B cell (primary cell): ENCODE data around the gene MGAT1. TPM values are rescaled to one million over a fixed set of nuclear protein-coding genes. Genes with fewer than 3 reads are reported as not detected.

Source experiments
- ATAC-seq: fragments of 200-7000 bp; cut with Tn5 transposase; one replicate; pipeline ENCODE4 v1.10.0; 2021; ENCODE audit warnings: low read depth, mild to moderate bottlenecking, moderate number of reproducible peaks, moderate library complexity
- CTCF ChIA-PET: fragments of 350-600 bp; sonication (Branson Sonifier 250); formaldehyde crosslinking; loops from one replicate; lab custom pipeline; 2021; ENCODE audit warnings: antibody characterized with exemption, inconsistent platforms; lab: Charles Lee
- POLR2A ChIA-PET: fragments of 350-600 bp; sonication (Branson Sonifier 250); formaldehyde crosslinking; loops from one replicate; lab custom pipeline; 2021; ENCODE audit warnings: antibody characterized with exemption; lab: Charles Lee
- DNase-seq: peaks from one replicate; pipeline ENCODE4 v3.0.0; 2013
- H2AFZ ChIP-seq: 2 replicates; pipeline ENCODE4 v1.6.1; 2012; ENCODE audit warnings: mild to moderate bottlenecking, low read depth, low read length; ENCODE audit not compliant: insufficient read depth, poor library complexity, severe bottlenecking
- H3K27ac ChIP-seq, 2 donors: 1 replicate in 1 of 2; 2 replicates in 1 of 2; pipeline ENCODE4 v1.5.1; 2012 to 2013; ENCODE audit warnings: low read length in 2 of 2, mild to moderate bottlenecking in 2 of 2, moderate library complexity in 1 of 2
- H3K27me3 ChIP-seq, 4 experiments: fragments of 200-600 bp in 1 of 4; sonication (generic) in 1 of 4; replicated peaks in 1 of 4; 1 replicate in 2 of 4; 2 replicates in 2 of 4; pipeline versions ENCODE4 v1.6.1 to v1.7.0; 2013 to 2016; ENCODE audit warnings: low read length in 3 of 4, mild to moderate bottlenecking in 2 of 4, mixed read lengths in 1 of 4, moderate library complexity in 1 of 4; ENCODE audit not compliant: insufficient read depth in 4 of 4, control insufficient read depth in 3 of 4; ENCODE audit errors: control extremely low read depth in 1 of 4
- H3K36me3 ChIP-seq, 2 experiments: replicated peaks in 1 of 2; 1 replicate in 1 of 2; 2 replicates in 1 of 2; pipeline versions ENCODE4 v1.6.1 to v1.7.1; 2013; ENCODE audit warnings: low read length in 1 of 2; ENCODE audit not compliant: insufficient read depth in 2 of 2, control insufficient read depth in 1 of 2; ENCODE audit errors: control extremely low read depth in 1 of 2, extremely low read depth in 1 of 2
- H3K4me1 ChIP-seq, 2 donors: fragments of 200-600 bp in 1 of 2; sonication (generic) in 1 of 2; 1 replicate in 1 of 2; 2 replicates in 1 of 2; pipeline versions ENCODE4 v1.5.1 to v1.6.1; 2013 to 2017; ENCODE audit warnings: low read length in 2 of 2; ENCODE audit not compliant: control insufficient read depth in 2 of 2, insufficient read depth in 2 of 2
- H3K4me2 ChIP-seq: replicated peaks from 2 replicates; pipeline ENCODE3; 2012; ENCODE audit warnings: mild to moderate bottlenecking, low read depth, low read length; ENCODE audit not compliant: poor library complexity, severe bottlenecking
- H3K4me3 ChIP-seq, 5 experiments: fragments of 200-600 bp in 1 of 5; sonication (generic) in 1 of 5; 1 replicate in 3 of 5; 2 replicates in 2 of 5; pipeline versions ENCODE4 v1.5.1 to v1.7.0; 2011 to 2016; ENCODE audit warnings: low read length in 4 of 5, mild to moderate bottlenecking in 4 of 5, low read depth in 2 of 5, control low read depth in 1 of 5, moderate library complexity in 1 of 5; ENCODE audit not compliant: insufficient read depth in 1 of 5; ENCODE audit errors: control extremely low read depth in 1 of 5, extremely low read depth in 1 of 5
- H3K79me2 ChIP-seq: fragments of 200-600 bp; sonication (generic); one replicate; pipeline ENCODE4 v1.6.0; 2016; ENCODE audit warnings: low read length; ENCODE audit not compliant: control insufficient read depth, insufficient read depth
- H3K9ac ChIP-seq: fragments of 200-600 bp; sonication (generic); 2 replicates; pipeline ENCODE4 v1.6.1; 2017; ENCODE audit warnings: mild to moderate bottlenecking, low read length, moderate library complexity
- H3K9me3 ChIP-seq, 3 donors: one replicate each; pipeline versions ENCODE4 v1.6.1 to v1.7.1; 2013; ENCODE audit warnings: low read length in 2 of 3; ENCODE audit not compliant: control insufficient read depth in 2 of 3, insufficient read depth in 1 of 3; ENCODE audit errors: control extremely low read depth in 1 of 3
- H4K20me1 ChIP-seq: 2 replicates; pipeline ENCODE4 v1.6.0; 2012; ENCODE audit warnings: mild to moderate bottlenecking, low read length; ENCODE audit not compliant: insufficient read depth, control insufficient read depth, poor library complexity, severe bottlenecking
- H3K27ac Mint-ChIP-seq: one replicate; pipeline ENCODE4 v1.8.0; 2021; ENCODE audit warnings: mixed read lengths
- H3K27me3 Mint-ChIP-seq: one replicate; pipeline ENCODE4 v1.8.0; 2021; ENCODE audit warnings: mixed read lengths
- H3K4me1 Mint-ChIP-seq: one replicate; pipeline ENCODE4 v1.8.0; 2021; ENCODE audit warnings: mixed read lengths
- H3K4me3 Mint-ChIP-seq: one replicate; pipeline ENCODE4 v1.8.0; 2021; ENCODE audit warnings: mixed read lengths
- H3K9me3 Mint-ChIP-seq: one replicate; pipeline ENCODE4 v1.8.0; 2022; ENCODE audit warnings: mixed read lengths; ENCODE audit not compliant: insufficient read depth
- EZH2 ChIP-seq: IDR thresholded peaks from 2 replicates; pipeline ENCODE4 v1.6.1; 2012; ENCODE audit warnings: borderline replicate concordance, low read depth, mild to moderate bottlenecking, moderate library complexity, low read length; ENCODE audit not compliant: insufficient read depth, poor library complexity, severe bottlenecking
- WGBS: methylation state at CpG from one replicate; pipeline ENCODE4 v1.1.5; 2013; ENCODE audit warnings: missing lambda C conversion rate; ENCODE audit not compliant: insufficient coverage; 5-methylcytosine and 5-hydroxymethylcytosine counted together
- intact Hi-C: fragments of 100-400 bp; cut with micrococcal nuclease; formaldehyde crosslinking; loops from one replicate; pipeline ENCODE4 v1.10.0; 2022
- polyA plus RNA-seq: library from polyadenylated mRNA; depleted of rRNA; stranded (reverse); fragments of >200 nt; gene quantifications from 2 replicates; pipeline ENCODE4 v1.2.3, GENCODE V29; 2012
- total RNA-seq, 2 donors: library from RNA; stranded (reverse); fragments of 120-200 nt in 1 of 2; gene quantifications; 1 replicate in 1 of 2; 2 replicates in 1 of 2; pipeline versions ENCODE4 v1.2.3 to v1.2.4, GENCODE V29; 2013 to 2022
- TF ChIP-seq, protein P1 (sequence below): fragments of 200-600 bp; IDR thresholded peaks from one replicate; pipeline ENCODE4 v1.8.0; 2022; ENCODE audit warnings: antibody characterized with exemption, mild to moderate bottlenecking

MGAT1 gene
- total and polyA plus RNA-seq, 2 donors (not counting 1 experiment from before 2014, with no cell fraction given), result 81.2 to 140 TPM

DNA sequence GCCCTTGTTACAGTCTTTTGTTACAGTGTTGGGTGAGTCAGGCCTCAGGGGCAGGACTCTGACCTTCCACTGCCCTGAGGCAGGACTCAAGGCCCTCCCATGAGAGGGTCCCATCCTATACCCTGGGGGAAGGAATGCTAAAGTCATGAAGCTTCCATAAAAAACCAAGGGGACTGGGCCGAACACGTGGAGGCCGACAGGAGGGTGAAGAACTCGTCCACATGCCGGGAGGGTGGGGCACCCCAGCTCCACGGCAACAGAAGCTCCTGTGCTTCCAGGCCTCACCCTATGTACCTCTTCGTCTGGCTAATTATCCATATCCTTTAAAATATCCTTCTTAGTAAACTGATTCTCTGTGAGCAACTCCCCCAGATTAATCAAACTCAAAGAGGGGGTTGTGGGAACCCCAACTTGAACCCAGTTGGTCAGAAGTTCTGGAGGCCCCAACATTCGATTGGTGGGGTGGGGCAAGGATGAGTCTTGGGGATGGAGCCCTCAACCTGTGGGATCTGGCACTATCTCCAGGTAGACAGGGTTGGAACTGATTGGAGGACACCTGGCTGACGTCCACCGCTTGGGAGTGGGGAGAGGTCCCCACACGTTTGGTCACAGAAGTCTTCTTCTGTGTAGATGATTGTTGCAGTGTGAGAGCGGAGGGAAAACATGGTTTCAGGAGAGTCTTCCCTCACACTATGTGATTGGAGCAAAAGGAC is 19.1 kb downstream of the MGAT1 start:
- Histone ChIP-seq H3K4me3 (no peak overlapping the region), H3K36me3 (peaks cover 1 to 6% of the 10 kb centered on the region in 2 experiments), H4K20me1 (peaks cover 48% of the 10 kb centered on the region), H3K4me2 (no peak overlapping the region), H3K9me3 (no peaks in the 10 kb centered on the region), H3K27me3 (no peaks in the 10 kb centered on the region), H3K4me1 (no peaks in the 10 kb centered on the region), H3K27ac (no peak overlapping the region), H3K9ac (no peak overlapping the region), H2AFZ (no peak overlapping the region), H3K79me2 (peaks cover 5% of the 10 kb centered on the region)
- ATAC-seq (no peak), DNase-seq (no peak)
- intact Hi-C loops, result loop anchor here (1.0 to 10.0 kb wide), 7 partner anchors 19 to 389 kb away; partner anchors contain the start of genes MGAT1 and ZFP62
- Mint-ChIP-seq H3K4me3 (no peak overlapping the region), H3K27ac (no peak overlapping the region), H3K27me3 (no peaks in the 10 kb centered on the region), H3K9me3 (no peaks in the 10 kb centered on the region), H3K4me1 (peaks cover 12% of the 10 kb centered on the region)
- WGBS, result 89% methylated on average over 12 of the region's 12 CpGs
- TF ChIP-seq EZH2, result no peak
- TF ChIP-seq, protein P1, sequence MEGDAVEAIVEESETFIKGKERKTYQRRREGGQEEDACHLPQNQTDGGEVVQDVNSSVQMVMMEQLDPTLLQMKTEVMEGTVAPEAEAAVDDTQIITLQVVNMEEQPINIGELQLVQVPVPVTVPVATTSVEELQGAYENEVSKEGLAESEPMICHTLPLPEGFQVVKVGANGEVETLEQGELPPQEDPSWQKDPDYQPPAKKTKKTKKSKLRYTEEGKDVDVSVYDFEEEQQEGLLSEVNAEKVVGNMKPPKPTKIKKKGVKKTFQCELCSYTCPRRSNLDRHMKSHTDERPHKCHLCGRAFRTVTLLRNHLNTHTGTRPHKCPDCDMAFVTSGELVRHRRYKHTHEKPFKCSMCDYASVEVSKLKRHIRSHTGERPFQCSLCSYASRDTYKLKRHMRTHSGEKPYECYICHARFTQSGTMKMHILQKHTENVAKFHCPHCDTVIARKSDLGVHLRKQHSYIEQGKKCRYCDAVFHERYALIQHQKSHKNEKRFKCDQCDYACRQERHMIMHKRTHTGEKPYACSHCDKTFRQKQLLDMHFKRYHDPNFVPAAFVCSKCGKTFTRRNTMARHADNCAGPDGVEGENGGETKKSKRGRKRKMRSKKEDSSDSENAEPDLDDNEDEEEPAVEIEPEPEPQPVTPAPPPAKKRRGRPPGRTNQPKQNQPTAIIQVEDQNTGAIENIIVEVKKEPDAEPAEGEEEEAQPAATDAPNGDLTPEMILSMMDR, result no peak
- ChIA-PET POLR2A (interaction anchor here (0.5 to 1.6 kb wide), 2 partner anchors 27 to 161 kb away, joined by 3 to 5 read pairs; no protein-coding TSS in a partner anchor), CTCF (interaction anchor here (1.2 to 3.6 kb wide), 9 partner anchors 12 to 390 kb away, joined by 3 to 26 read pairs (median 5); no protein-coding TSS in a partner anchor)

DNA sequence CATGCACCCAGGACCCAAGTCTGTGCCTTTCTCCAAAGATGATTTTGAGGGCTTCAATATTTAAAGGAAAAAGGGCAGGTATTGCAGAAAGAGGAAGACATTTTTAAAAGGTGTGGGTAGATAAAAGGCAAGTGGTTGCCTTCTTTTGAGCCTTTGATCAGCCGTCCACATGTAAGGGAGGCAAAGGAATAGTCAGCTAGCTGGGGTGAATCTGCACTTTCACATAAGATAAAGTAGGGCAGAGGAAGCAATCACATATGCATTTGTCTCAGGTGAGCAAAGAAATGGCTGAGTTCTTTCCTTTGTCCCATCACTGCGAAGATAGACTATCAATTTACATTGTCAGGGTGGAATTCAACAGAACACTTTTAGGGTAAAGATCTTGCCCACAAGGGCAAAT is 19.9 kb downstream of the MGAT1 start:
- H3K9me3 Mint-ChIP-seq, result no peaks in the 10 kb centered on the region
- ATAC-seq (no peak), DNase-seq (no peak)
- no peak overlapping the region for H3K27ac Mint-ChIP-seq
- Histone ChIP-seq H3K9me3 (no peaks in the 10 kb centered on the region), H3K36me3 (peaks cover 0 to 1% of the 10 kb centered on the region in 2 experiments), H3K27me3 (no peaks in the 10 kb centered on the region), H3K4me1 (no peaks in the 10 kb centered on the region), H3K4me2 (no peak overlapping the region), H3K79me2 (peaks cover 5% of the 10 kb centered on the region), H3K4me3 (no peak overlapping the region), H3K9ac (no peak overlapping the region), H2AFZ (no peak overlapping the region), H3K27ac (no peak overlapping the region), H4K20me1 (peaks cover 41% of the 10 kb centered on the region)
- TF ChIP-seq EZH2, result no peak
- TF ChIP-seq, protein P1, result no peak
- H3K4me3 Mint-ChIP-seq, result no peak overlapping the region
- POLR2A ChIA-PET, result no interaction called here
- no peaks in the 10 kb centered on the region for H3K27me3 Mint-ChIP-seq
- H3K4me1 Mint-ChIP-seq, result peaks cover 12% of the 10 kb centered on the region
- intact Hi-C loops, result loop anchor here (5.0 to 10.0 kb wide), 2 partner anchors 272 to 390 kb away; no protein-coding TSS in a partner anchor
- WGBS, result 64% methylated on average over 1 of the region's 2 CpGs
- CTCF ChIA-PET, result interaction anchor here (1.2 to 3.6 kb wide), 7 partner anchors 13 to 305 kb away, joined by 3 to 26 read pairs (median 4); no protein-coding TSS in a partner anchor
